Activated naive CD4-positive, alpha-beta T cell treated with anti-CD3 and anti-CD28 coated beads, Interleukin-2, amount 50 U/mL, for 72 hours (primary cell): ENCODE measurements around the gene C21orf91. TPM values are rescaled to one million over a fixed set of nuclear protein-coding genes. Genes with fewer than 3 reads are reported as not detected.
A peak's percentile ranks its signal among the peaks of the same experiment; 100 is the strongest.

Experiments used
- ATAC-seq, 2 donors: fragments of 150-1000 bp; cut with Tn5 transposase; 2 replicates each; pipeline ENCODE4 v1.10.0; 2021; ENCODE audit warnings: mild to moderate bottlenecking in 2 of 2, moderate library complexity in 2 of 2
- DNase-seq, 2 donors: peaks; one replicate each; pipeline ENCODE4 v3.0.0; 2021 to 2022; ENCODE audit warnings: low spot score in 2 of 2
- H3K27ac Mint-ChIP-seq, 2 donors: one replicate each; pipeline ENCODE4 v1.8.0; 2022; ENCODE audit warnings: mild to moderate bottlenecking in 2 of 2, mixed read lengths in 2 of 2
- H3K36me3 Mint-ChIP-seq, 2 donors: one replicate each; pipeline ENCODE4 v1.8.0; 2022; ENCODE audit warnings: mixed read lengths in 2 of 2
- H3K9me3 Mint-ChIP-seq, 2 donors: one replicate each; pipeline ENCODE4 v1.8.0; 2022; ENCODE audit warnings: mixed read lengths in 2 of 2
- total RNA-seq, 2 donors: library from RNA; stranded (reverse); gene quantifications; one replicate each; pipeline ENCODE4 v1.2.3, GENCODE V29; 2022

Gene C21orf91
- total RNA-seq, 2 donors from 2014 or later = 14.4 to 24.4 TPM

GRCh38 chr21:17768840-17769446 is 50.2 kb downstream of the C21orf91 start:
- ATAC-seq (no peak), DNase-seq (no peak)
- Mint-ChIP-seq H3K27ac (no peak overlapping the region), H3K9me3 (peaks cover 6 to 16% of the 10 kb centered on the region in 2 donors), H3K36me3 (peaks cover 16 to 18% of the 10 kb centered on the region in 2 donors)

GRCh38 chr21:17765207-17765606 is 53.9 kb downstream of the C21orf91 start:
- peaks cover 0 to 5% of the 10 kb centered on the region in 2 donors for H3K9me3 Mint-ChIP-seq
- H3K27ac Mint-ChIP-seq = no peak overlapping the region
- peaks cover 0 to 6% of the 10 kb centered on the region in 2 donors for H3K36me3 Mint-ChIP-seq
- no peak for ATAC-seq
- no peak for DNase-seq

GRCh38 chr21:17763288-17764037 is 55.7 kb downstream of the C21orf91 start:
- peaks cover 0 to 6% of the 10 kb centered on the region in 2 donors for H3K36me3 Mint-ChIP-seq
- ATAC-seq = no peak
- H3K9me3 Mint-ChIP-seq = no peaks in the 10 kb centered on the region
- no peak for DNase-seq
- no peak overlapping the region for H3K27ac Mint-ChIP-seq

- no peak for ATAC-seq
- no peak for DNase-seq
- peaks cover 3 to 4% of the 10 kb centered on the region in 2 donors for H3K9me3 Mint-ChIP-seq
- no peak overlapping the region for H3K27ac Mint-ChIP-seq
- H3K36me3 Mint-ChIP-seq = peaks cover 6 to 10% of the 10 kb centered on the region in 2 donors
These were observed 59.5 kb downstream of the C21orf91 start for GRCh38 chr21:17759511-17760178.

GRCh38 chr21:17758683-17759082 is 60.5 kb downstream of the C21orf91 start:
- peaks cover 3 to 4% of the 10 kb centered on the region in 2 donors for H3K9me3 Mint-ChIP-seq
- H3K27ac Mint-ChIP-seq = no peak overlapping the region
- H3K36me3 Mint-ChIP-seq = peaks cover 0 to 10% of the 10 kb centered on the region in 2 donors
- DNase-seq = no peak
- ATAC-seq = no peak

GRCh38 chr21:17757671-17758070 is 61.5 kb downstream of the C21orf91 start:
- ATAC-seq (no peak), DNase-seq (no peak)
- Mint-ChIP-seq H3K36me3 (peaks cover 0 to 10% of the 10 kb centered on the region in 2 donors), H3K27ac (no peak overlapping the region), H3K9me3 (peaks cover 3 to 4% of the 10 kb centered on the region in 2 donors)

GRCh38 chr21:17753736-17754135 is 65.4 kb downstream of the C21orf91 start:
- H3K27ac Mint-ChIP-seq = no peak overlapping the region
- H3K36me3 Mint-ChIP-seq = peaks cover 4 to 10% of the 10 kb centered on the region in 2 donors
- no peak for ATAC-seq
- DNase-seq = no peak
- H3K9me3 Mint-ChIP-seq = peaks cover 7 to 12% of the 10 kb centered on the region in 2 donors

GRCh38 chr21:17752171-17752570 is 67.0 kb downstream of the C21orf91 start:
- Mint-ChIP-seq H3K9me3 (peaks cover 7 to 12% of the 10 kb centered on the region in 2 donors), H3K36me3 (peaks cover 4 to 9% of the 10 kb centered on the region in 2 donors), H3K27ac (no peak overlapping the region)
- ATAC-seq (no peak), DNase-seq (no peak)

- no peak overlapping the region for H3K27ac Mint-ChIP-seq
- ATAC-seq (peak; percentile 65 to 71), DNase-seq (no peak)
- peaks cover 4 to 9% of the 10 kb centered on the region in 2 donors for H3K9me3 Mint-ChIP-seq
- peaks cover 10 to 19% of the 10 kb centered on the region in 2 donors for H3K36me3 Mint-ChIP-seq
These were observed 72.2 kb downstream of the C21orf91 start for GRCh38 chr21:17746920-17747319.

GRCh38 chr21:17745086-17745485 is 74.1 kb downstream of the C21orf91 start:
- Mint-ChIP-seq H3K9me3 (peaks cover 0 to 12% of the 10 kb centered on the region in 2 donors), H3K36me3 (peaks cover 6 to 19% of the 10 kb centered on the region in 2 donors), H3K27ac (no peak overlapping the region)
- ATAC-seq (no peak), DNase-seq (no peak)

- H3K27ac Mint-ChIP-seq = no peak overlapping the region
- ATAC-seq (no peak), DNase-seq (no peak)
- H3K36me3 Mint-ChIP-seq = peaks cover 6 to 19% of the 10 kb centered on the region in 2 donors
- H3K9me3 Mint-ChIP-seq = peaks cover 0 to 12% of the 10 kb centered on the region in 2 donors
These were observed 76.1 kb downstream of the C21orf91 start for GRCh38 chr21:17742940-17743592.

- ATAC-seq = no peak
- Mint-ChIP-seq H3K36me3 (peaks cover 6 to 19% of the 10 kb centered on the region in 2 donors), H3K27ac (no peak overlapping the region), H3K9me3 (peaks cover 0 to 12% of the 10 kb centered on the region in 2 donors)
- no peak for DNase-seq
These were observed 77.0 kb downstream of the C21orf91 start for GRCh38 chr21:17742181-17742580.

Other genes with a start within 250 kb of the C21orf91 start
- gene BTG3, start 206.5 kb downstream of the C21orf91 start, total RNA-seq = 10 to 100 TPM; 29.0 to 95.7 TPM